GM18499 (cell line): ENCODE data around the gene WRAP73.
"Not testable (repeated sequence)": the region's sequence is repeated elsewhere in the genome, so short reads cannot be mapped to it uniquely, and the experiment has no call there.

Experiments used
- ATAC-seq: cut with Tn5 transposase; IDR thresholded peaks from one replicate; pipeline ENCODE4 v1.9.1; 2021; ENCODE audit warnings: moderate number of reproducible peaks; ENCODE audit not compliant: insufficient read depth, unreplicated experiment

The WRAP73 gene

DNA sequence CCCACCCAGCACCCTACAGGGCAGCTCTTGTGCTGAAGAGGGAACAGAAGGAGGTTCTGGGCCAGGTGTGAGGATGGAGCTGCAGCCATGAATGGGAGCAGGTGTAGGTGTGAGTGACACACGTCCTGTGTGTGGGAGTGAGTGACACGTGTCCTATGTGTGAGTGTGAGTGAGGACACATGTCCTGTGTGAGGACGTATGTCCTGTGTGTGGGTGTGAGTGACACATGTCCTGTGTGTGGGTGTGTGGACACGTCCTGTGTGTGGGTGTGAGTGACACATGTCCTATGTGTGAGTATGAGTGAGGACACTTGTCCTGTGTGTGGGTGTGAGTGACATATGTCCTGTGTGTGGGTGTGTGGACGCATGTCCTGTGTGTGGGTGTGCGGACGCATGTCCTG lies 65.0 kb downstream of the WRAP73 start:
- no peak for ATAC-seq

DNA sequence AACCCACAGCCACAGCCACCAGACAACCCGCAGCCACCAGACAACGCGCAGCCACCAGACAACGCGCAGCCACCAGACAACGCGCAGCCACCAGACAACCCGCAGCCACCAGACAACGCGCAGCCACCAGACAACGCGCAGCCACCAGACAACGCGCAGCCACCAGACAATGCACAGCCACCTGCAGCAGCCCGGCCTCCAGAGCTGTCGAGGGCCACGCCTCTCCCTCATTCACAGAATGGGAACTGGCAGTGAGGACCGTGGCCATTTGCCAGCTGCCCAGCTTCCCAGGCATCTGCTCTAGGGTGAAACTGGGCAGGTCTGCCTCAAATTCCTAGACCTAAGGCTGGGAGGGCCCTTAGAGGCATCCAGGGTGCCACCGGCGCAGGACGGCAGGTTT lies 66.2 kb downstream of the WRAP73 start:
- ATAC-seq, result not testable (repeated sequence)

DNA sequence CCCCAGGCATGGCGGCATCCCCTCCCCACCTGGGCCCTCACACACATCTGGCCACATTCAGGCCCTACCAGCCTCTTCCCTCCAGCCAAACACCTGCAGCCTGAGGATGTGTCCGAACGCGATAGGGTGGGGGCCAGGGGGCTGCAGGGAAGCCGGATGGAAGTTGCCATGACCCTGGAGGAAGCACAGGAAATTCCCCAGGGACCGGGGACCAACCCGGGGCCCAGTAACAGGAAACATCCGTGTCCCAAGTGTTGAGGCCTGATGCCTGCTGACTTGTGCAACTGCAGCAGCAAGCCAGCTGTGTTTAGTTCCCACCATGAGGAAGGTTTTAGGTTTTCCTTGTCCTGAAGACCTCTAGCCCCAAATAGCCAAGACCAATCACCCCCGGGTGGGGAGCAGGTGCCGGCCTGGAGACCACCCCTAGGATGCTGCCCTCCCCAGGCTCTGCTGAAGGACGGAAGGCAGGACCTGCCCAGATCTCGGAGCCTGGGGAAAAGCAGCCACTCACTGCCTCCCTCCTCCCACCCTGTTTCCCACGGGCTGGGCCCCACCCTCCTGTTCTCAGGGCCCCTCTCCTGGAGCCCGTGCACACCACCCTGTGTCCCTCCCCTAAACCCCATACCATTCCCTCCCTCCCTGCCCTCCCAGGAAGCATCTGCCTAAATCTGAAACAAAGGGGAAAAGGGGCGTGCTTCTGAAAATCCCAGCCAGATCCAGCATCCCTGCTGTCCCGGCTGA lies 68.4 kb downstream of the WRAP73 start:
- ATAC-seq, result no peak
